ENCODE results near the gene TEX9. TPM values are rescaled to one million over a fixed set of nuclear protein-coding genes. Genes with fewer than 3 reads are reported as not detected.
"Not testable (repeated sequence)": the region's sequence is repeated elsewhere in the genome, so short reads cannot be mapped to it uniquely, and the experiment has no call there.

TEX9 gene
- total RNA-seq, 1 experiment from 2014 or later = 8.4 TPM

GRCh38 chr15:56411122-56411749 lies 46.0 kb downstream of the TEX9 start:
- H3K4me3 Mint-ChIP-seq = no peak overlapping the region
- Histone ChIP-seq H2BK5ac (ENCODE audit: insufficient read length, low read length) (no peak overlapping the region), H4K20me1 (ENCODE audit: control insufficient read depth, insufficient read depth, insufficient read length) (no peaks in the 10 kb centered on the region), H3K56ac (ENCODE audit: insufficient read length, low read depth, low read length) (no peak overlapping the region), H3K79me2 (ENCODE audit: insufficient read depth, low read length) (no peaks in the 10 kb centered on the region), H3K23ac (ENCODE audit: insufficient read length, low read depth, low read length) (no peak overlapping the region), H2BK20ac (ENCODE audit: low read depth, low read length, poor library complexity, severe bottlenecking) (no peak overlapping the region), H3K14ac (ENCODE audit: insufficient read depth, low read length) (no peak overlapping the region), H2BK15ac (ENCODE audit: low read depth, low read length) (no peak overlapping the region), H2BK120ac (ENCODE audit: low read depth, low read length, poor library complexity, severe bottlenecking) (no peak overlapping the region), H3K27me3 (ENCODE audit: insufficient read depth, low read length) (no peaks in the 10 kb centered on the region), H3K9me3 (ENCODE audit: control insufficient read depth, low read depth, low read length) (no peaks in the 10 kb centered on the region), H2AK5ac (ENCODE audit: insufficient read length, low read length) (no peak overlapping the region), H3K4me1 (ENCODE audit: insufficient read depth, low read length) (no peaks in the 10 kb centered on the region), H4K5ac (ENCODE audit: insufficient read length, low read depth, low read length) (no peak overlapping the region), H4K91ac (ENCODE audit: insufficient read length, low read depth, low read length) (no peak overlapping the region), H3K9ac (ENCODE audit: extremely low read depth, insufficient read length, low read length) (no peak overlapping the region), H3K27ac (ENCODE audit: insufficient read length, low read depth, low read length) (no peak overlapping the region), H2BK12ac (ENCODE audit: insufficient read length, low read depth, low read length) (no peak overlapping the region), H2AFZ (ENCODE audit: low read length) (no peak overlapping the region), H3K79me1 (ENCODE audit: insufficient read depth, low read depth, low read length, poor library complexity, severe bottlenecking) (no peaks in the 10 kb centered on the region), H4K8ac (replicated peaks; ENCODE audit: insufficient read length, low read depth, low read length) (no peak overlapping the region), H3K4me2 (ENCODE audit: insufficient read depth, insufficient read length, low read length) (no peak overlapping the region), H3T11ph (ENCODE audit: low read length) (no peak overlapping the region), H3K18ac (ENCODE audit: insufficient read length, low read depth, low read length) (no peak overlapping the region), H3K4ac (ENCODE audit: low read depth, low read length) (no peak overlapping the region), H3K23me2 (ENCODE audit: insufficient read length, low read depth, low read length, poor library complexity, severe bottlenecking) (no peaks in the 10 kb centered on the region)
- H3K4me1 Mint-ChIP-seq = no peaks in the 10 kb centered on the region
- H3K27me3 Mint-ChIP-seq (ENCODE audit: low read depth) = no peaks in the 10 kb centered on the region
- TF ChIP-seq CTCF (conservative IDR thresholded peaks at IDR 0.05) = no peak
- H3K9me3 Mint-ChIP-seq = no peaks in the 10 kb centered on the region
- peak overlapping the region in 1 of 3 experiments; percentile 30; a peak in 2 of 7 replicates for H3K27ac Mint-ChIP-seq
- no CpG with 5 or more reads among the region's 2 CpGs for WGBS (ENCODE audit: extremely low coverage, insufficient read length, low lambda C conversion rate)
- peaks cover 3 to 6% (median 5%) of the 10 kb centered on the region in 3 experiments; a peak in 5 of 7 replicates for H3K36me3 Mint-ChIP-seq (ENCODE audit: insufficient read depth in 1 of 3, low read depth in 3 of 3)
- DNase-seq = no peak

- H3K4me1 Mint-ChIP-seq; H3K9me3 Mint-ChIP-seq; H4K20me1 ChIP-seq (ENCODE audit: control insufficient read depth, insufficient read depth, insufficient read length); H3K79me2 ChIP-seq (ENCODE audit: insufficient read depth, low read length); H2BK12ac ChIP-seq (ENCODE audit: insufficient read length, low read depth, low read length); H3K27ac ChIP-seq (ENCODE audit: insufficient read length, low read depth, low read length); H2BK120ac ChIP-seq (ENCODE audit: low read depth, low read length, poor library complexity, severe bottlenecking); H2AFZ ChIP-seq (ENCODE audit: low read length); H2BK5ac ChIP-seq (ENCODE audit: insufficient read length, low read length); H3K27ac Mint-ChIP-seq; H3K9ac ChIP-seq (ENCODE audit: extremely low read depth, insufficient read length, low read length); H2BK15ac ChIP-seq (ENCODE audit: low read depth, low read length); H3T11ph ChIP-seq (ENCODE audit: low read length); H4K5ac ChIP-seq (ENCODE audit: insufficient read length, low read depth, low read length); H3K27me3 Mint-ChIP-seq (ENCODE audit: low read depth); H3K23me2 ChIP-seq (ENCODE audit: insufficient read length, low read depth, low read length, poor library complexity, severe bottlenecking); H3K4me1 ChIP-seq (ENCODE audit: insufficient read depth, low read length); H3K56ac ChIP-seq (ENCODE audit: insufficient read length, low read depth, low read length); H3K4me2 ChIP-seq (ENCODE audit: insufficient read depth, insufficient read length, low read length); H3K4me3 Mint-ChIP-seq; H3K27me3 ChIP-seq (ENCODE audit: insufficient read depth, low read length); H3K18ac ChIP-seq (ENCODE audit: insufficient read length, low read depth, low read length); H3K79me1 ChIP-seq (ENCODE audit: insufficient read depth, low read depth, low read length, poor library complexity, severe bottlenecking); H4K91ac ChIP-seq (ENCODE audit: insufficient read length, low read depth, low read length); H3K4ac ChIP-seq (ENCODE audit: low read depth, low read length); H3K9me3 ChIP-seq (ENCODE audit: control insufficient read depth, low read depth, low read length); H2BK20ac ChIP-seq (ENCODE audit: low read depth, low read length, poor library complexity, severe bottlenecking); H2AK5ac ChIP-seq (ENCODE audit: insufficient read length, low read length); DNase-seq; H3K14ac ChIP-seq (ENCODE audit: insufficient read depth, low read length); H3K23ac ChIP-seq (ENCODE audit: insufficient read length, low read depth, low read length); H4K8ac ChIP-seq (replicated peaks; ENCODE audit: insufficient read length, low read depth, low read length): not testable (repeated sequence)
- H3K36me3 Mint-ChIP-seq (ENCODE audit: insufficient read depth in 1 of 3, low read depth in 3 of 3) = peaks cover 5 to 11% (median 9%) of the 10 kb centered on the region in 3 experiments; a peak in 6 of 7 replicates
- WGBS (ENCODE audit: extremely low coverage, insufficient read length, low lambda C conversion rate) = no CpG with 5 or more reads among the region's 1 CpG
Observed at GRCh38 chr15:56413114-56413733, 48.0 kb downstream of the TEX9 start.
